IMR-90 (cell line): ENCODE results near the gene LRP5. TPM values are rescaled to one million over a fixed set of nuclear protein-coding genes. Genes with fewer than 3 reads are reported as not detected.

ENCODE experiments used
- ATAC-seq: fragments of 200-7000 bp; cut with Tn5 transposase; 2 replicates; pipeline ENCODE4 v1.9.1; 2020; ENCODE audit warnings: low read depth, mild to moderate bottlenecking, moderate library complexity
- BruUV-seq: library from RNA; stranded (reverse); fragments of 400-500 nt; replicated peaks from 2 replicates; lab custom pipeline; 2021; lab: Mats Ljungman, UMichigan
- CTCF ChIA-PET: fragments of 300-600 bp; formaldehyde crosslinking; extraction: SDS; loops from one replicate; lab custom pipeline; 2021; ENCODE audit warnings: antibody characterized with exemption; lab: Yijun Ruan, JAX
- POLR2A ChIA-PET: fragments of 300-600 bp; sonication (Branson Sonifier 250); formaldehyde crosslinking; loops from one replicate; lab custom pipeline; 2022; ENCODE audit warnings: antibody characterized with exemption; ENCODE audit not compliant: unreplicated experiment; lab: Charles Lee
- DNase-seq: peaks from one replicate; pipeline ENCODE4 v3.0.0; 2013
- H2AFZ ChIP-seq: replicated peaks from 2 replicates; pipeline ENCODE3; 2013; ENCODE audit warnings: low read length, mild to moderate bottlenecking; ENCODE audit not compliant: poor library complexity
- H2AK5ac ChIP-seq: 2 replicates; pipeline ENCODE4 v1.6.1; 2013; ENCODE audit warnings: low read depth, low read length, inconsistent platforms
- H2AK9ac ChIP-seq: replicated peaks from 2 replicates; pipeline ENCODE3; 2013; ENCODE audit warnings: mild to moderate bottlenecking, low read depth, low read length, moderate library complexity; ENCODE audit not compliant: poor library complexity
- H2BK120ac ChIP-seq: 2 replicates; pipeline ENCODE4 v1.6.1; 2013; ENCODE audit warnings: low read depth, low read length, inconsistent platforms
- H2BK15ac ChIP-seq: 3 replicates; pipeline ENCODE4 v1.6.1; 2013; ENCODE audit warnings: low read depth, low read length, inconsistent platforms
- H2BK20ac ChIP-seq: 2 replicates; pipeline ENCODE4 v1.6.1; 2013; ENCODE audit warnings: low read depth, mild to moderate bottlenecking, inconsistent platforms, low read length, moderate library complexity
- H2BK5ac ChIP-seq: 2 replicates; pipeline ENCODE4 v1.6.1; 2013; ENCODE audit warnings: mild to moderate bottlenecking, low read depth, low read length, inconsistent platforms; ENCODE audit not compliant: poor library complexity, severe bottlenecking
- H3K14ac ChIP-seq: replicated peaks from 2 replicates; pipeline ENCODE4 v1.6.1; 2013; ENCODE audit warnings: low read depth, low read length, inconsistent platforms
- H3K18ac ChIP-seq: 2 replicates; pipeline ENCODE4 v1.6.1; 2013; ENCODE audit warnings: low read depth, low read length, control low read depth
- H3K23ac ChIP-seq: 2 replicates; pipeline ENCODE4 v1.6.1; 2013; ENCODE audit warnings: low read depth, low read length, inconsistent platforms
- H3K27ac ChIP-seq: 2 replicates; pipeline ENCODE4 v1.5.1; 2013; ENCODE audit warnings: mild to moderate bottlenecking, control low read depth, low read length; ENCODE audit not compliant: insufficient read depth
- H3K27me3 ChIP-seq: 2 replicates; pipeline ENCODE4 v1.6.1; 2013; ENCODE audit warnings: low read length; ENCODE audit not compliant: control insufficient read depth, insufficient read depth
- H3K36me3 ChIP-seq: 2 replicates; pipeline ENCODE4 v1.6.1; 2013; ENCODE audit warnings: low read length, mixed read lengths; ENCODE audit not compliant: control insufficient read depth, insufficient read depth
- H3K4ac ChIP-seq: 2 replicates; pipeline ENCODE4 v1.6.1; 2013; ENCODE audit warnings: low read depth, low read length, inconsistent platforms
- H3K4me1 ChIP-seq: 2 replicates; pipeline ENCODE4 v1.6.1; 2013; ENCODE audit warnings: low read length, mixed read lengths; ENCODE audit not compliant: control insufficient read depth, insufficient read depth
- H3K4me2 ChIP-seq: 2 replicates; pipeline ENCODE4 v1.6.1; 2013; ENCODE audit warnings: low read depth, mild to moderate bottlenecking, control low read depth, low read length, moderate library complexity
- H3K4me3 ChIP-seq: 2 replicates; pipeline ENCODE4 v1.5.1; 2013; ENCODE audit warnings: low read depth, mild to moderate bottlenecking, control low read depth, low read length, moderate library complexity; ENCODE audit not compliant: insufficient read depth
- H3K56ac ChIP-seq: 2 replicates; pipeline ENCODE4 v1.6.1; 2013; ENCODE audit warnings: low read length, inconsistent platforms; ENCODE audit not compliant: insufficient read depth; ENCODE audit errors: extremely low read depth
- H3K79me1 ChIP-seq, 2 experiments: 2 replicates each; pipeline ENCODE4 v1.6.1; 2013; ENCODE audit warnings: low read length in 2 of 2, inconsistent platforms in 1 of 2, low read depth in 1 of 2
- H3K9ac ChIP-seq: 2 replicates; pipeline ENCODE4 v1.6.1; 2013; ENCODE audit warnings: low read depth, low read length, control low read depth
- H3K9me1 ChIP-seq: 2 replicates; pipeline ENCODE4 v1.6.1; 2013; ENCODE audit warnings: low read length, inconsistent platforms; ENCODE audit not compliant: insufficient read depth
- H3K9me3 ChIP-seq: 2 replicates; pipeline ENCODE4 v1.6.1; 2013; ENCODE audit warnings: low read length; ENCODE audit not compliant: control insufficient read depth, insufficient read depth
- H4K20me1 ChIP-seq: 2 replicates; pipeline ENCODE4 v1.6.1; 2013; ENCODE audit warnings: low read length, inconsistent platforms; ENCODE audit not compliant: insufficient read depth
- H4K5ac ChIP-seq: 2 replicates; pipeline ENCODE4 v1.6.1; 2013; ENCODE audit warnings: mild to moderate bottlenecking, low read depth, low read length, control low read depth
- H4K8ac ChIP-seq, 2 experiments: 2 replicates each; pipeline ENCODE4 v1.6.1; 2013; ENCODE audit warnings: low read depth in 2 of 2, low read length in 2 of 2, control low read depth in 1 of 2, inconsistent platforms in 1 of 2
- H4K91ac ChIP-seq: 2 replicates; pipeline ENCODE4 v1.6.1; 2013; ENCODE audit warnings: low read depth, low read length, inconsistent platforms; ENCODE audit not compliant: insufficient read depth
- CEBPB ChIP-seq: IDR thresholded peaks from 2 replicates; pipeline ENCODE4 v1.6.1; 2012; ENCODE audit warnings: low read depth, low read length, improper control_type of control experiment
- CHD1 ChIP-seq: IDR thresholded peaks from 2 replicates; pipeline ENCODE4 v1.6.1; 2012; ENCODE audit warnings: low read depth, low read length, improper control_type of control experiment
- CTCF ChIP-seq: conservative IDR thresholded peaks from 2 replicates; pipeline ENCODE4 v1.5.1; 2012; ENCODE audit warnings: mild to moderate bottlenecking, low read depth, low read length, improper control_type of control experiment
- ELK1 ChIP-seq: fragments of 150-350 bp; IDR thresholded peaks from 2 replicates; pipeline ENCODE4 v1.6.1; 2016; ENCODE audit warnings: low read depth, mild to moderate bottlenecking, low read length, moderate library complexity, borderline replicate concordance
- FOS ChIP-seq: fragments of 150-350 bp; IDR thresholded peaks from 2 replicates; pipeline ENCODE4 v1.6.1; 2016; ENCODE audit warnings: low read depth, low read length
- MAZ ChIP-seq: IDR thresholded peaks from 2 replicates; pipeline ENCODE4 v1.6.1; 2012; ENCODE audit warnings: low read depth, mild to moderate bottlenecking, low read length, improper control_type of control experiment, moderate library complexity, borderline replicate concordance
- MXI1 ChIP-seq: IDR thresholded peaks from 2 replicates; pipeline ENCODE4 v1.6.1; 2012; ENCODE audit warnings: low read depth, mild to moderate bottlenecking, low read length, moderate library complexity, borderline replicate concordance
- POLR2A ChIP-seq: IDR thresholded peaks from 2 replicates; pipeline ENCODE4 v1.6.1; 2012; ENCODE audit warnings: mild to moderate bottlenecking, low read depth, low read length
- RAD21 ChIP-seq: IDR thresholded peaks from 2 replicates; pipeline ENCODE4 v1.6.1; 2012; ENCODE audit warnings: low read length, improper control_type of control experiment
- RCOR1 ChIP-seq: IDR thresholded peaks from 2 replicates; pipeline ENCODE4 v1.6.1; 2012; ENCODE audit warnings: mild to moderate bottlenecking, low read length, improper control_type of control experiment; ENCODE audit not compliant: insufficient replicate concordance
- SMC3 ChIP-seq: fragments of 150-350 bp; IDR thresholded peaks from 2 replicates; pipeline ENCODE4 v1.6.1; 2016; ENCODE audit warnings: low read depth, mild to moderate bottlenecking, antibody characterized with exemption, low read length, moderate library complexity
- USF2 ChIP-seq: fragments of 150-350 bp; IDR thresholded peaks from 2 replicates; pipeline ENCODE4 v1.6.1; 2017; ENCODE audit warnings: mild to moderate bottlenecking, antibody characterized with exemption, low read length, low read depth
- WGBS, 2 experiments: methylation state at CpG; one replicate each; pipeline versions ENCODE4 v1.1.5 to v1.1.7; 2013; ENCODE audit warnings: missing lambda C conversion rate in 2 of 2; ENCODE audit not compliant: insufficient read length in 1 of 2; ENCODE audit errors: extremely low coverage in 2 of 2; 5-methylcytosine and 5-hydroxymethylcytosine counted together
- dilution Hi-C: fragments of 300-500 bp; cut with HindIII; formaldehyde crosslinking; loops from one replicate; pipeline ENCODE4 v1.14.3; 2018; ENCODE audit warnings: low sequenced_read_pairs; ENCODE audit not compliant: unreplicated experiment
- in situ Hi-C: fragments of 300-500 bp; cut with MboI; formaldehyde crosslinking; loops from 3 replicates; pipeline ENCODE4 v1.14.3; 2019; ENCODE audit warnings: low sequenced_read_pairs, inconsistent platforms, mixed read lengths
- intact Hi-C: fragments of 100-400 bp; cut with micrococcal nuclease; formaldehyde crosslinking; loops from 2 replicates; pipeline ENCODE4 v1.10.0; 2022
- polyA plus RNA-seq, 3 experiments: library from polyadenylated mRNA; depleted of rRNA; stranded (reverse); fragments of >200 nt; gene quantifications; 2 replicates each; pipeline ENCODE4 v1.2.3, GENCODE V29; 2012; ENCODE audit warnings: low replicate concordance in 1 of 3
- total RNA-seq: library from RNA; depleted of rRNA; stranded (reverse); fragments of >200 nt; gene quantifications from 2 replicates; pipeline ENCODE4 v1.2.3, GENCODE V29; 2012

Gene LRP5
- total and polyA plus RNA-seq, 2 of the 4 experiments (the other 2 are of a cell fraction) = 10.4 to 15.0 TPM

- Histone ChIP-seq H3K4me1 (peaks cover 12% of the 10 kb centered on the region), H3K18ac (no peak overlapping the region), H4K8ac (no peak overlapping the region), H3K27ac (no peak overlapping the region), H2BK20ac (no peak overlapping the region), H4K5ac (no peak overlapping the region), H2AK5ac (peak overlapping the region; percentile 72; the same call in 1 of the 2 replicates), H3K4me2 (no peak overlapping the region), H2BK15ac (no peak overlapping the region), H3K56ac (no peak overlapping the region), H3K36me3 (peaks cover 43% of the 10 kb centered on the region), H2BK5ac (no peak overlapping the region), H3K4ac (no peak overlapping the region), H3K4me3 (no peak overlapping the region), H3K9me3 (no peaks in the 10 kb centered on the region), H3K79me1 (no peaks in the 10 kb centered on the region), H3K27me3 (no peaks in the 10 kb centered on the region), H2AK9ac (peak overlapping the region; percentile 66), H3K9me1 (peaks cover 8% of the 10 kb centered on the region; the same call in 1 of the 2 replicates), H3K9ac (no peak overlapping the region), H3K14ac (no peak overlapping the region), H4K20me1 (0 out of 2 replicates have a peak, but pooled peaks cover 2% of the 10 kb centered on the region), H3K23ac (no peak overlapping the region), H4K91ac (no peak overlapping the region), H2AFZ (no peak overlapping the region), H2BK120ac (no peak overlapping the region)
- ChIA-PET CTCF (no interaction called here), POLR2A (no interaction called here)
- dilution Hi-C loops = no loop called here
- intact Hi-C loops = no loop called here
- WGBS, 2 experiments = no CpG with 5 or more reads among the region's 16 CpGs
- DNase-seq (no peak), ATAC-seq (no peak)
- TF ChIP-seq MXI1 = no peak
- TF ChIP-seq CHD1 = no peak
- TF ChIP-seq SMC3 = no peak
- TF ChIP-seq USF2 = no peak
- no peak for TF ChIP-seq FOS
- TF ChIP-seq POLR2A = no peak
- TF ChIP-seq RAD21 = no peak
- no peak for TF ChIP-seq ELK1
- TF ChIP-seq RCOR1 = no peak
- TF ChIP-seq MAZ = no peak
- TF ChIP-seq CEBPB = no peak
- no peak for TF ChIP-seq CTCF
- in situ Hi-C loops = no loop called here
- no TSS peak for BruUV-seq
Observed at GRCh38 chr11:68436162-68436888, 123.9 kb downstream of the LRP5 start.
